ENCODE results near the gene CSMD2.

DNA sequence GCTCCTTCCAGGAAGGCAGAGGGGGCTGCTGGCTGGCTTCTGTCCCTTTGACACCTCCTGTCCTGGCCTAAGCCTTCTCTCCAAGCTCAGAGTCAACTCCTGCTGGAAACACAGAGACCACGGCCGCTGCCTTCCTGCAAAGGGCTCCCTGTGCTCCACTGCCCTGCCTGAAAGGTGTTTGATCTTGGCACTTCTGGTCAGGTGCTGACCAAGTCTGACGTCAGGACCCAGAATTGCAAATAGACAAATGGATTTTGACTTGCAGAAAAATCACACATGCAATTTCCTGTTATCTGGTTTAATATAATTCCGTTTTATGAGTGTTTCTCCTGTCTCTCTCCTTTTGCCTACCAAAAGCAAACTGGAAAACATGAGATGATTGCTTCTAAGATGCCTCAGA, 387.7 kb downstream of the CSMD2 start:
- TF ChIP-seq YY1 (IDR thresholded peaks at IDR 0.05; ENCODE audit: insufficient read depth, insufficient read length) (no peak), ZNF274 (IDR thresholded peaks at IDR 0.05; ENCODE audit: low read depth, low read length) (no peak), SUZ12 (IDR thresholded peaks at IDR 0.05; ENCODE audit: extremely low read depth, insufficient read depth, insufficient read length) (no peak)

Measured in NT2/D1 (cell line).